ENCODE measurements around the gene LAMA3. TPM values are rescaled to one million over a fixed set of nuclear protein-coding genes. Genes with fewer than 3 reads are reported as not detected.

Gene LAMA3
- total RNA-seq, 1 experiment from 2014 or later: 8.1 TPM

GRCh38 chr18:23752796-23753195 is 63.5 kb downstream of the LAMA3 start:
- Histone ChIP-seq H3K27me3 (ENCODE audit: control insufficient read depth, insufficient read depth, low read length) (no peaks in the 10 kb centered on the region), H3K36me3 (ENCODE audit: control insufficient read depth, insufficient read depth, low read length) (no peaks in the 10 kb centered on the region), H3K4me1 (ENCODE audit: control insufficient read depth, insufficient read depth, low read length) (no peaks in the 10 kb centered on the region), H3K27ac (ENCODE audit: low read length) (no peak overlapping the region), H3K4me3 (ENCODE audit: low read depth in 2 of 2, low read length in 2 of 2) (no peak overlapping the region), H3K9me3 (ENCODE audit: control insufficient read depth, insufficient read depth, low read depth, low read length) (no peaks in the 10 kb centered on the region)
- intact Hi-C loops (cut with micrococcal nuclease; ENCODE audit: unreplicated experiment) (no loop called here), in situ Hi-C loops (cut with HindIII; ENCODE audit: low pct_unique_long_range_greater_than_20kb, low sequenced_read_pairs) (no loop called here)
- BruUV-seq (replicated peaks): no TSS peak
- ATAC-seq: no peak
- TF ChIP-seq CTCF (IDR thresholded peaks at IDR 0.05) (no peak), SIN3A (IDR thresholded peaks at IDR 0.05; ENCODE audit: borderline replicate concordance, insufficient read depth, low read depth, low read length) (no peak), POLR2AphosphoS5 (IDR thresholded peaks at IDR 0.05; ENCODE audit: low read depth, low read length) (no peak), REST (IDR thresholded peaks at IDR 0.05; ENCODE audit: insufficient read depth in 1 of 2, low read depth in 2 of 2, low read length in 1 of 2) (no peak), TCF7L2 (IDR thresholded peaks at IDR 0.05; ENCODE audit: low read depth, low read length) (no peak)
- CTCF ChIA-PET: no interaction called here
- DNase-seq (ENCODE audit: low read depth, low spot score): no peak
- POLR2A ChIA-PET: no interaction called here

GRCh38 chr18:23756590-23757436 is 67.6 kb downstream of the LAMA3 start:
- no peaks in the 10 kb centered on the region for H3K9me3 ChIP-seq (ENCODE audit: control insufficient read depth, insufficient read depth, low read depth, low read length)
- ATAC-seq (no peak), DNase-seq (ENCODE audit: low read depth, low spot score) (no peak)
- no peaks in the 10 kb centered on the region for H3K4me1 ChIP-seq (ENCODE audit: control insufficient read depth, insufficient read depth, low read length)
- no peak overlapping the region for H3K27ac ChIP-seq (ENCODE audit: low read length)
- in situ Hi-C loops (cut with HindIII; ENCODE audit: low pct_unique_long_range_greater_than_20kb, low sequenced_read_pairs): no loop called here
- TF ChIP-seq POLR2AphosphoS5 (IDR thresholded peaks at IDR 0.05; ENCODE audit: low read depth, low read length): no peak
- no peak for TF ChIP-seq SIN3A (IDR thresholded peaks at IDR 0.05; ENCODE audit: borderline replicate concordance, insufficient read depth, low read depth, low read length)
- no peak for TF ChIP-seq REST (IDR thresholded peaks at IDR 0.05; ENCODE audit: insufficient read depth in 1 of 2, low read depth in 2 of 2, low read length in 1 of 2)
- no peak for TF ChIP-seq CTCF (IDR thresholded peaks at IDR 0.05)
- no peak for TF ChIP-seq TCF7L2 (IDR thresholded peaks at IDR 0.05; ENCODE audit: low read depth, low read length)
- no TSS peak for BruUV-seq (replicated peaks)
- H3K36me3 ChIP-seq (ENCODE audit: control insufficient read depth, insufficient read depth, low read length): no peaks in the 10 kb centered on the region
- H3K27me3 ChIP-seq (ENCODE audit: control insufficient read depth, insufficient read depth, low read length): no peaks in the 10 kb centered on the region
- CTCF ChIA-PET: no interaction called here
- intact Hi-C loops (cut with micrococcal nuclease; ENCODE audit: unreplicated experiment): no loop called here
- POLR2A ChIA-PET: no interaction called here
- H3K4me3 ChIP-seq (ENCODE audit: low read depth in 2 of 2, low read length in 2 of 2): no peak overlapping the region

Measured in Panc1 (cell line).